Measurements from ENCODE around the gene PHLPP1. TPM values are rescaled to one million over a fixed set of nuclear protein-coding genes. Genes with fewer than 3 reads are reported as not detected.

PHLPP1 gene
- total RNA-seq, 1 experiment from 2014 or later = 13.7 TPM

DNA sequence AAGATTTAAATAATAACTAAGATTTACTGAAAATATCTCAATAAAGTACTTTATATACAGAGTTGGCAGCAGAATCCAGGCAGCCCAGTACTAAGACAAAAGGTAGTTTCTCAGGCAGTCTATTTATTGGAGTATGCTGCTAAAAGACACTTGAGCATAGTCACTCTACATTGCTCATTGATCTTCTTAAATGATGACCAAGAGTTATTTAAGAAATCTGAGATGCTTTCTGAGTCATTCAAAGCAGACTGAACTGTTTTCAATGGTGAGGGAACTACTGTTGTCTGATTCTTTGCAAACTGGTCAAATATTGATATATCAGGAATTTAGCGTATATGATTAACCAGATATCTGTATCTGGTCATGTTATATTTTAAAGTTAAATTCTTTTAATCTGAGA, 133.6 kb downstream of the PHLPP1 start:
- H3K9me3 ChIP-seq (ENCODE audit: low read depth, low read length, poor library complexity, severe bottlenecking) = no peaks in the 10 kb centered on the region
- no peak for DNase-seq (ENCODE audit: low spot score)
- H3K4me1 ChIP-seq (ENCODE audit: insufficient read depth, low read length, poor library complexity, severe bottlenecking) = no peaks in the 10 kb centered on the region
- TF ChIP-seq, protein P1, sequence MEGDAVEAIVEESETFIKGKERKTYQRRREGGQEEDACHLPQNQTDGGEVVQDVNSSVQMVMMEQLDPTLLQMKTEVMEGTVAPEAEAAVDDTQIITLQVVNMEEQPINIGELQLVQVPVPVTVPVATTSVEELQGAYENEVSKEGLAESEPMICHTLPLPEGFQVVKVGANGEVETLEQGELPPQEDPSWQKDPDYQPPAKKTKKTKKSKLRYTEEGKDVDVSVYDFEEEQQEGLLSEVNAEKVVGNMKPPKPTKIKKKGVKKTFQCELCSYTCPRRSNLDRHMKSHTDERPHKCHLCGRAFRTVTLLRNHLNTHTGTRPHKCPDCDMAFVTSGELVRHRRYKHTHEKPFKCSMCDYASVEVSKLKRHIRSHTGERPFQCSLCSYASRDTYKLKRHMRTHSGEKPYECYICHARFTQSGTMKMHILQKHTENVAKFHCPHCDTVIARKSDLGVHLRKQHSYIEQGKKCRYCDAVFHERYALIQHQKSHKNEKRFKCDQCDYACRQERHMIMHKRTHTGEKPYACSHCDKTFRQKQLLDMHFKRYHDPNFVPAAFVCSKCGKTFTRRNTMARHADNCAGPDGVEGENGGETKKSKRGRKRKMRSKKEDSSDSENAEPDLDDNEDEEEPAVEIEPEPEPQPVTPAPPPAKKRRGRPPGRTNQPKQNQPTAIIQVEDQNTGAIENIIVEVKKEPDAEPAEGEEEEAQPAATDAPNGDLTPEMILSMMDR (conservative IDR thresholded peaks at IDR 0.05; ENCODE audit: low read depth, low read length) = no peak
- TF ChIP-seq EZH2 (IDR thresholded peaks at IDR 0.05; ENCODE audit: borderline replicate concordance, low read depth, low read length, poor library complexity, severe bottlenecking) = no peak
- intact Hi-C loops (cut with micrococcal nuclease; ENCODE audit: unreplicated experiment) = no loop called here
- H3K27ac ChIP-seq (ENCODE audit: low read depth, low read length, poor library complexity, severe bottlenecking) = no peak overlapping the region
- H3K36me3 ChIP-seq (ENCODE audit: insufficient read depth, low read length, poor library complexity, severe bottlenecking) = no peaks in the 10 kb centered on the region
- POLR2A ChIA-PET (ENCODE audit: low non-redundant PET) = no interaction called here
- CTCF ChIA-PET = no interaction called here
- no peaks in the 10 kb centered on the region for H3K27me3 ChIP-seq (replicated peaks; ENCODE audit: insufficient read depth, low read depth, low read length, poor library complexity)
- H3K4me3 ChIP-seq (ENCODE audit: low read depth, low read length, poor library complexity, severe bottlenecking) = no peak overlapping the region
- BruUV-seq (replicated peaks) = no TSS peak

DNA sequence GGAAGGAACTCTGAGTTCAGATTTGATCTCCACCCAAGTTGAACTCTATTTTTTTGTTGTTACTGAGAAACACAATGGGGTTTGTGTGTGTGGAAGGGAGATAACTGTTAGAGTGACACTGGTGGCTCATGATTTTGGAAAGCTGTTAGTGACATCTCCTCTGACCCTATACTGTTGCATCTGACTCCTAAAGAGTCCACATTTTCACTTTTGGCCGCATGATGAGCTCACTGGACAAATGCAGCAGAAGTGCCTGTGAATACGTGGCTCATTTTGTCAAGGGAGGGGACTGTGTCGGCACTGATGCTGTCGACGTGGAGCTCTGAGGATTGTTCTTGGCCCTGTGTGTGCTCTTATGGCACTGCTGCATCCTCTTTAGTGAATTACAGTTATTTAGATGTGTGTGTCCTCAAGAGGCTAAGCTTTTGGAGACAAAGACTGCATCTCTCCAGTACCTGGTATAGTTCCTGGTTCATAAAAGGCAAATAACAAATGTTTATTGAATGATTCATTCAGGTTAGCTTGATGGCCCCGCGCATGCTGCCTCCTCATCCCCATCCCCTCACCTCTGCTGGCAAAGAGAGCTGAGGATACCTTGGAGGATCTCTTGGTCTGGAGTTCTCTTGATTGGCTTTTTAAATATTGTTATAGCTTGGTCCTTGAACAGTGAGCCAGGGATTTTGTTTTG, 135.4 kb downstream of the PHLPP1 start:
- Histone ChIP-seq H3K36me3 (ENCODE audit: insufficient read depth, low read length, poor library complexity, severe bottlenecking) (no peaks in the 10 kb centered on the region), H3K4me3 (ENCODE audit: low read depth, low read length, poor library complexity, severe bottlenecking) (no peak overlapping the region), H3K4me1 (ENCODE audit: insufficient read depth, low read length, poor library complexity, severe bottlenecking) (no peaks in the 10 kb centered on the region), H3K27ac (ENCODE audit: low read depth, low read length, poor library complexity, severe bottlenecking) (no peak overlapping the region), H3K9me3 (ENCODE audit: low read depth, low read length, poor library complexity, severe bottlenecking) (no peaks in the 10 kb centered on the region), H3K27me3 (replicated peaks; ENCODE audit: insufficient read depth, low read depth, low read length, poor library complexity) (no peaks in the 10 kb centered on the region)
- intact Hi-C loops (cut with micrococcal nuclease; ENCODE audit: unreplicated experiment) = no loop called here
- TF ChIP-seq, protein P1 (conservative IDR thresholded peaks at IDR 0.05; ENCODE audit: low read depth, low read length) = no peak
- no peak for TF ChIP-seq EZH2 (IDR thresholded peaks at IDR 0.05; ENCODE audit: borderline replicate concordance, low read depth, low read length, poor library complexity, severe bottlenecking)
- no TSS peak for BruUV-seq (replicated peaks)
- no peak for DNase-seq (ENCODE audit: low spot score)
- ChIA-PET CTCF (no interaction called here), POLR2A (ENCODE audit: low non-redundant PET) (no interaction called here)

DNA sequence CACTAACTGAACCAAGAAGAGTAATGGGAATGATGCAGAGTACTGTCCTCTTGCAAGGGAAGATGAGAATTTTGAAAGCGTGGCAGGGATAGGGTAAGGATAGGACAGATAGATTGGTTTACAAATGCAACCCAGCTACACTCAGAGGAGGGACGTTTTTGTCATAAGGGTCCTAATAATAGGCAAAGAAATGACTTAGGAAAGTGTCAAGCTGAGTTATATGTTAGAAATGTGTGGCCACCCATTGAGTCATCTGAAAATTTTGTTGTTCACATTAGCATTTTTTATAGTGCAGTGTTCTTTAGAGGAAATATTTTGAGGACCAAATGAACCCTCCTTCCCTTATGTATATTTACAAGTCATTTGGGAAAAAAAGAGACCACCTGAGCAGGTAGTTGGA, 137.5 kb downstream of the PHLPP1 start:
- intact Hi-C loops (cut with micrococcal nuclease; ENCODE audit: unreplicated experiment) = no loop called here
- Histone ChIP-seq H3K27me3 (replicated peaks; ENCODE audit: insufficient read depth, low read depth, low read length, poor library complexity) (no peaks in the 10 kb centered on the region), H3K36me3 (ENCODE audit: insufficient read depth, low read length, poor library complexity, severe bottlenecking) (no peaks in the 10 kb centered on the region), H3K27ac (ENCODE audit: low read depth, low read length, poor library complexity, severe bottlenecking) (no peak overlapping the region), H3K4me3 (ENCODE audit: low read depth, low read length, poor library complexity, severe bottlenecking) (no peak overlapping the region), H3K4me1 (ENCODE audit: insufficient read depth, low read length, poor library complexity, severe bottlenecking) (no peaks in the 10 kb centered on the region), H3K9me3 (ENCODE audit: low read depth, low read length, poor library complexity, severe bottlenecking) (no peaks in the 10 kb centered on the region)
- no TSS peak for BruUV-seq (replicated peaks)
- POLR2A ChIA-PET (ENCODE audit: low non-redundant PET) = no interaction called here
- TF ChIP-seq, protein P1 (conservative IDR thresholded peaks at IDR 0.05; ENCODE audit: low read depth, low read length) = no peak
- DNase-seq (ENCODE audit: low spot score) = peak; percentile 6
- CTCF ChIA-PET = no interaction called here
